HL-60 (cell line): ENCODE measurements around the gene SLC17A7.
"Not testable (repeated sequence)": the region's sequence is repeated elsewhere in the genome, so short reads cannot be mapped to it uniquely, and the experiment has no call there.

Source experiments
- DNase-seq, 2 experiments: peaks; one replicate each; pipeline ENCODE4 v3.0.0-alpha.2; 2010 to 2020; ENCODE audit warnings: low read depth in 1 of 2, low spot score in 1 of 2
- H3K27ac ChIP-seq: fragments of 250-450 bp; sonication (Bioruptor Pico); replicated peaks from 2 replicates; pipeline ENCODE4 v1.5.1; 2020; ENCODE audit warnings: mild to moderate bottlenecking, moderate library complexity
- H3K27me3 ChIP-seq: fragments of 250-450 bp; sonication (Bioruptor Pico); 2 replicates; pipeline ENCODE4 v1.5.1; 2021; ENCODE audit warnings: mild to moderate bottlenecking, moderate library complexity; ENCODE audit not compliant: insufficient read depth, poor library complexity, severe bottlenecking
- H3K4me3 ChIP-seq: replicated peaks from 2 replicates; pipeline ENCODE4 v1.5.1; 2011; ENCODE audit warnings: mild to moderate bottlenecking, control low read depth, low read length; ENCODE audit not compliant: insufficient read depth
- GABPA ChIP-seq: IDR thresholded peaks from 2 replicates; pipeline ENCODE4 v1.6.1; 2012; ENCODE audit warnings: low read depth
- POLR2AphosphoS5 ChIP-seq: IDR thresholded peaks from 2 replicates; pipeline ENCODE4 v1.6.1; 2012; ENCODE audit warnings: low read depth
- SPI1 ChIP-seq: IDR thresholded peaks from 2 replicates; pipeline ENCODE4 v1.6.1; 2012; ENCODE audit warnings: low read depth, mild to moderate bottlenecking, borderline replicate concordance
- TF ChIP-seq, protein P1 (sequence below): IDR thresholded peaks from 2 replicates; pipeline ENCODE4 v1.6.1; 2012; ENCODE audit warnings: low read depth; ENCODE audit not compliant: insufficient replicate concordance
- TF ChIP-seq, protein P2 (sequence below): IDR thresholded peaks from one replicate; pipeline ENCODE4 v1.5.1; 2011; ENCODE audit warnings: low read length, control low read depth, inconsistent platforms; ENCODE audit not compliant: insufficient read depth

SLC17A7 gene

DNA sequence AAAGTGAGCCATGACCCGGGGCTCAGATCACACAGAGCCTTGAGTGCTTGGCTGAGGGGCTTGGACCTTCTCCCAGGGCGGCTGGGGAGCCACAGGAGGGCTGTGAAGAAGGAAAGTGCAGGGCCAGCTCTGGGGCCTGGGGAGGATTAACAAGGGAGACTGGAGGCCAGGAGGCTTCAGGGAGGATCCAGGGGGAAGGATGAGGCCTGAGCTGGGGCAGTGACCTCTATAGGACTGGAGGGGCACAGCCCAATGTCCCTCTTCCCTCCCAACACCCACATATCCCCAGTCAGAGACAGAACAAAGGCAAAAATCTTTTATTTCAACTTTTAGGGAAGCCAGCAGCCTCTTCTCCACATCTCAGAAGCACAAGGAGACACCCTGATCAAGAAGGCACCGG, 4.7 kb upstream of the SLC17A7 start:
- no peak for DNase-seq
- H3K27ac ChIP-seq = no peak overlapping the region
- H3K27me3 ChIP-seq = peaks cover 12% of the 10 kb centered on the region
- no peak overlapping the region for H3K4me3 ChIP-seq
- TF ChIP-seq, protein P1, sequence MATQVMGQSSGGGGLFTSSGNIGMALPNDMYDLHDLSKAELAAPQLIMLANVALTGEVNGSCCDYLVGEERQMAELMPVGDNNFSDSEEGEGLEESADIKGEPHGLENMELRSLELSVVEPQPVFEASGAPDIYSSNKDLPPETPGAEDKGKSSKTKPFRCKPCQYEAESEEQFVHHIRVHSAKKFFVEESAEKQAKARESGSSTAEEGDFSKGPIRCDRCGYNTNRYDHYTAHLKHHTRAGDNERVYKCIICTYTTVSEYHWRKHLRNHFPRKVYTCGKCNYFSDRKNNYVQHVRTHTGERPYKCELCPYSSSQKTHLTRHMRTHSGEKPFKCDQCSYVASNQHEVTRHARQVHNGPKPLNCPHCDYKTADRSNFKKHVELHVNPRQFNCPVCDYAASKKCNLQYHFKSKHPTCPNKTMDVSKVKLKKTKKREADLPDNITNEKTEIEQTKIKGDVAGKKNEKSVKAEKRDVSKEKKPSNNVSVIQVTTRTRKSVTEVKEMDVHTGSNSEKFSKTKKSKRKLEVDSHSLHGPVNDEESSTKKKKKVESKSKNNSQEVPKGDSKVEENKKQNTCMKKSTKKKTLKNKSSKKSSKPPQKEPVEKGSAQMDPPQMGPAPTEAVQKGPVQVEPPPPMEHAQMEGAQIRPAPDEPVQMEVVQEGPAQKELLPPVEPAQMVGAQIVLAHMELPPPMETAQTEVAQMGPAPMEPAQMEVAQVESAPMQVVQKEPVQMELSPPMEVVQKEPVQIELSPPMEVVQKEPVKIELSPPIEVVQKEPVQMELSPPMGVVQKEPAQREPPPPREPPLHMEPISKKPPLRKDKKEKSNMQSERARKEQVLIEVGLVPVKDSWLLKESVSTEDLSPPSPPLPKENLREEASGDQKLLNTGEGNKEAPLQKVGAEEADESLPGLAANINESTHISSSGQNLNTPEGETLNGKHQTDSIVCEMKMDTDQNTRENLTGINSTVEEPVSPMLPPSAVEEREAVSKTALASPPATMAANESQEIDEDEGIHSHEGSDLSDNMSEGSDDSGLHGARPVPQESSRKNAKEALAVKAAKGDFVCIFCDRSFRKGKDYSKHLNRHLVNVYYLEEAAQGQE = no peak
- TF ChIP-seq, protein P2, sequence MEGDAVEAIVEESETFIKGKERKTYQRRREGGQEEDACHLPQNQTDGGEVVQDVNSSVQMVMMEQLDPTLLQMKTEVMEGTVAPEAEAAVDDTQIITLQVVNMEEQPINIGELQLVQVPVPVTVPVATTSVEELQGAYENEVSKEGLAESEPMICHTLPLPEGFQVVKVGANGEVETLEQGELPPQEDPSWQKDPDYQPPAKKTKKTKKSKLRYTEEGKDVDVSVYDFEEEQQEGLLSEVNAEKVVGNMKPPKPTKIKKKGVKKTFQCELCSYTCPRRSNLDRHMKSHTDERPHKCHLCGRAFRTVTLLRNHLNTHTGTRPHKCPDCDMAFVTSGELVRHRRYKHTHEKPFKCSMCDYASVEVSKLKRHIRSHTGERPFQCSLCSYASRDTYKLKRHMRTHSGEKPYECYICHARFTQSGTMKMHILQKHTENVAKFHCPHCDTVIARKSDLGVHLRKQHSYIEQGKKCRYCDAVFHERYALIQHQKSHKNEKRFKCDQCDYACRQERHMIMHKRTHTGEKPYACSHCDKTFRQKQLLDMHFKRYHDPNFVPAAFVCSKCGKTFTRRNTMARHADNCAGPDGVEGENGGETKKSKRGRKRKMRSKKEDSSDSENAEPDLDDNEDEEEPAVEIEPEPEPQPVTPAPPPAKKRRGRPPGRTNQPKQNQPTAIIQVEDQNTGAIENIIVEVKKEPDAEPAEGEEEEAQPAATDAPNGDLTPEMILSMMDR = no peak
- TF ChIP-seq SPI1 = no peak

DNA sequence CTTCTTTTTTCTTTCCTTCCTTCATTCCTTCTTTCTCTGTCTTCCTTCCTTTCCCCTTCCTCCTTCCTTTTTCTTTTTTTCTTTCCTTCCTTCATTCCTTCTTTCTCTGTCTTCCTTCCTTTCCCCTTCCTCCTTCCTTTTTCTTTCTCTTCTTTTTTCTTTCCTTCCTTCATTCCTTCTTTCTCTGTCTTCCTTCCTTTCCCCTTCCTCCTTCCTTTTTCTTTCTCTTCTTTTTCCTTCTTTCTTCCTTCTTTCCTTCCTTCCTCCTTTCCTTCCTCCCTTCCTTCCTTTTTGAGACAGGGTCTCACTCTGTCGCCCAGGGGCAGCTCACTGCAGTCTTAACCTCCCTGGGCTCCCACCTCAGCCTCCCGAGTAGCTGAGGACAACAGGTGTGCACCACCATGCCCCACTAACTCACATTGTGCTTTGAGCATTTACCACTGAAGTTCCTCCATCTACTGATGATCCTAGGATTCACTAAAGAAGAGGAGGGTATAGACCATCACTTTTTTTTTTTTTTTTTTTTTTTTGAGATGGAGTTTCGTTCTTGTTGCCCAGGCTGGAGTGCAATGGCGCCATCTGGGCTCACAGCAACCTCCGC, 2.9 kb upstream of the SLC17A7 start:
- H3K27me3 ChIP-seq = peaks cover 30% of the 10 kb centered on the region
- H3K4me3 ChIP-seq, DNase-seq, H3K27ac ChIP-seq: not testable (repeated sequence)

DNA sequence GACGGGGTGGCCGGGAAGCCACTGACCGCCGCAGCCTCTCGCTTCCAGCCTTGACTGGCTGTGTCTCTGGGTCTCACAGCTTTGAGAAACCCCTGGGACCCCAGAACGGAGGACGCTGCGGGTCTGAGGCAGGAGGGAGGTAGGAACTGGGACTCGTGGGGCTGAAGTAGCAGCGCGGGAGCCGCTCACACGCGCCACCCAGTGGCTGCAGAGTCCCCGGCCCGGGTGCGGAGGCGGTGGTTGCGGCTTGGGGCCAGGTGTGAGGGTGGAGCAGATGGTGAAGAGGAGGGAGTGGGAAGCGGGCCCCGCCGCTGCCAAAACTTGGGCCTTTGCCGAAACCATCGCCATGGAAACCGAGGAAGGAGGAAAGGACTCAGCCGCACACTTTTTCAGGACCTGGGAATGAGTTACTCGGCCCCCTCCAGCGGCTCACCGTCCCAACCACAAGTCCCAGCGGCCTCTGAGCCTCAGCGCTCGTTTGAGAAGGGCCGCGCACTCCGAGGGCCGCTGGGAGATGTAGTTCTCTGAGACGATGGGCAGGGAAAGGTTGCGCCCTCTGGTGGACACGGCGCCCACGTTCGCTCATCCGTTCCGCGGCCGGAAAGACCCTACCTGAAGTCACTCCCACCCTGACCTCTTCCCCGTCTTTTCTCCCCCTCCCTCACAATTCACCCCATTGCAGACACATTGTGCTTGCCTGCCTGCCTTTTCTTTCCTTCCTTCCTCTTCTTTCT, 2.2 kb upstream of the SLC17A7 start:
- peaks cover 37% of the 10 kb centered on the region for H3K27me3 ChIP-seq
- H3K27ac ChIP-seq = no peak overlapping the region
- TF ChIP-seq, protein P2 = peak; percentile 82
- no peak for TF ChIP-seq POLR2AphosphoS5
- peak; percentile 82 to 92 for DNase-seq
- H3K4me3 ChIP-seq = peak overlapping the region; percentile 69

DNA sequence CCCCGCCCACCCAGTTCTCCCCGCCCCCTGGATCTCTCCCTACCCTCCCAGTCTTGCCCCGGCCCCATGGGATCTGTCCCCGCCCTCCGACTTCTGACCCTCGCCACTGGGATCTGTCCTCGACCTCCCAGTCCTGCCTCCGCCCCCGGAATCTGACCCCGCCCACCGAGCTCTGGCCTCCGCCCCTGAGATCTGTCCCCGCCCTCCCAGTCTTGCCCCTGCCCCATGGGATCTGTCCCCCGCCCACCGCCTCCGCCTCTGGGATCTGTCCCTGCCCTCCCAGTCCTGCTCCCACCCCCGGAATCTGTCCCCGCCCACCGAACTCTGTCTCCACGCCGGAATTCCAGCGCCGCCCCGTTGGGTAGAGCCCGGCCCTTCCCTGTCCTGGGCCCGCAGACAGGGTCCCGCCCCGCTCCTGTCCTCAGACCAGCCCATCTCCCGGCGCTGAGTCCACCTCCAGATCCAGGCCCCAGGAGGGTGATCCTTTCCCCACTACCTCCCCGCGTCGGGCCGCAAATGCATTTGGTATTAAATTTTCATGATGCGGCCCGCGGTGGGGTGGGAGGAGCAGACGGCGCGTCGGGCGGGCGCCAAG, 1.5 kb upstream of the SLC17A7 start:
- Histone ChIP-seq H3K27me3 (peaks cover 43% of the 10 kb centered on the region), H3K4me3 (peak overlapping the region; percentile 69), H3K27ac (no peak overlapping the region)
- peak in 1 of 2 experiments; percentile 33 for DNase-seq
- TF ChIP-seq, protein P2 = no peak
- TF ChIP-seq GABPA = no peak
- TF ChIP-seq, protein P1 = no peak
- TF ChIP-seq SPI1 = no peak
- no peak for TF ChIP-seq POLR2AphosphoS5
